ENCODE results near the gene EXOC4. TPM values are rescaled to one million over a fixed set of nuclear protein-coding genes. Genes with fewer than 3 reads are reported as not detected.

Gene EXOC4
- total RNA-seq, 1 experiment from 2014 or later, result 71.0 TPM

- Histone ChIP-seq H3K4me3 (ENCODE audit: low read depth in 2 of 2, low read length in 2 of 2) (no peak overlapping the region), H3K36me3 (ENCODE audit: control insufficient read depth, insufficient read depth, low read length) (no peaks in the 10 kb centered on the region), H3K27ac (ENCODE audit: low read length) (no peak overlapping the region), H3K9me3 (ENCODE audit: control insufficient read depth, insufficient read depth, low read depth, low read length) (no peaks in the 10 kb centered on the region), H3K4me1 (ENCODE audit: control insufficient read depth, insufficient read depth, low read length) (peaks cover 7% of the 10 kb centered on the region; the same call in 1 of the 2 replicates), H3K27me3 (ENCODE audit: control insufficient read depth, insufficient read depth, low read length) (no peaks in the 10 kb centered on the region)
- ChIA-PET CTCF (no interaction called here), POLR2A (no interaction called here)
- in situ Hi-C loops (cut with HindIII; ENCODE audit: low pct_unique_long_range_greater_than_20kb, low sequenced_read_pairs), result no loop called here
- TF ChIP-seq POLR2AphosphoS5 (IDR thresholded peaks at IDR 0.05; ENCODE audit: low read depth, low read length), result no peak
- TF ChIP-seq TCF7L2 (IDR thresholded peaks at IDR 0.05; ENCODE audit: low read depth, low read length), result no peak
- TF ChIP-seq REST (IDR thresholded peaks at IDR 0.05; ENCODE audit: insufficient read depth in 1 of 2, low read depth in 2 of 2, low read length in 1 of 2), result no peak
- TF ChIP-seq, protein P1, sequence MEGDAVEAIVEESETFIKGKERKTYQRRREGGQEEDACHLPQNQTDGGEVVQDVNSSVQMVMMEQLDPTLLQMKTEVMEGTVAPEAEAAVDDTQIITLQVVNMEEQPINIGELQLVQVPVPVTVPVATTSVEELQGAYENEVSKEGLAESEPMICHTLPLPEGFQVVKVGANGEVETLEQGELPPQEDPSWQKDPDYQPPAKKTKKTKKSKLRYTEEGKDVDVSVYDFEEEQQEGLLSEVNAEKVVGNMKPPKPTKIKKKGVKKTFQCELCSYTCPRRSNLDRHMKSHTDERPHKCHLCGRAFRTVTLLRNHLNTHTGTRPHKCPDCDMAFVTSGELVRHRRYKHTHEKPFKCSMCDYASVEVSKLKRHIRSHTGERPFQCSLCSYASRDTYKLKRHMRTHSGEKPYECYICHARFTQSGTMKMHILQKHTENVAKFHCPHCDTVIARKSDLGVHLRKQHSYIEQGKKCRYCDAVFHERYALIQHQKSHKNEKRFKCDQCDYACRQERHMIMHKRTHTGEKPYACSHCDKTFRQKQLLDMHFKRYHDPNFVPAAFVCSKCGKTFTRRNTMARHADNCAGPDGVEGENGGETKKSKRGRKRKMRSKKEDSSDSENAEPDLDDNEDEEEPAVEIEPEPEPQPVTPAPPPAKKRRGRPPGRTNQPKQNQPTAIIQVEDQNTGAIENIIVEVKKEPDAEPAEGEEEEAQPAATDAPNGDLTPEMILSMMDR (IDR thresholded peaks at IDR 0.05), result no peak
- TF ChIP-seq SIN3A (IDR thresholded peaks at IDR 0.05; ENCODE audit: borderline replicate concordance, insufficient read depth, low read depth, low read length), result no peak
- no TSS peak for BruUV-seq (replicated peaks)
- DNase-seq (ENCODE audit: low read depth, low spot score) (no peak), ATAC-seq (no peak)
- intact Hi-C loops (cut with micrococcal nuclease; ENCODE audit: unreplicated experiment), result no loop called here
Observed at GRCh38 chr7:133857376-133858119, 604.7 kb downstream of the EXOC4 start.

- TF ChIP-seq TCF7L2 (IDR thresholded peaks at IDR 0.05; ENCODE audit: low read depth, low read length), result no peak
- TF ChIP-seq, protein P1 (IDR thresholded peaks at IDR 0.05), result no peak
- no peaks in the 10 kb centered on the region for H3K9me3 ChIP-seq (ENCODE audit: control insufficient read depth, insufficient read depth, low read depth, low read length)
- BruUV-seq (replicated peaks), result no TSS peak
- in situ Hi-C loops (cut with HindIII; ENCODE audit: low pct_unique_long_range_greater_than_20kb, low sequenced_read_pairs), result no loop called here
- no peak overlapping the region for H3K27ac ChIP-seq (ENCODE audit: low read length)
- H3K36me3 ChIP-seq (ENCODE audit: control insufficient read depth, insufficient read depth, low read length), result no peaks in the 10 kb centered on the region
- ChIA-PET POLR2A (no interaction called here), CTCF (no interaction called here)
- no peaks in the 10 kb centered on the region for H3K27me3 ChIP-seq (ENCODE audit: control insufficient read depth, insufficient read depth, low read length)
- H3K4me3 ChIP-seq (ENCODE audit: low read depth in 2 of 2, low read length in 2 of 2), result no peak overlapping the region
- DNase-seq (ENCODE audit: low read depth, low spot score), result no peak
- no peak for ATAC-seq
- intact Hi-C loops (cut with micrococcal nuclease; ENCODE audit: unreplicated experiment), result no loop called here
- peaks cover 5% of the 10 kb centered on the region; the same call in 1 of the 2 replicates for H3K4me1 ChIP-seq (ENCODE audit: control insufficient read depth, insufficient read depth, low read length)
Observed at GRCh38 chr7:133858311-133858710, 605.4 kb downstream of the EXOC4 start.

Measured in Panc1 (cell line).